Right lobe of liver (tissue), 6 donors: ENCODE results near the gene PGAP2. TPM values are rescaled to one million over a fixed set of nuclear protein-coding genes. Genes with fewer than 3 reads are reported as not detected.

Experiments
- ATAC-seq, 4 donors: fragments of 200-7000 bp; cut with Tn5 transposase; one replicate each; pipeline ENCODE4 v1.9.1; 2020; ENCODE audit warnings: mild to moderate bottlenecking in 4 of 4, moderate library complexity in 4 of 4
- DNase-seq, 3 donors: peaks; one replicate each; pipeline ENCODE4 v3.0.0-alpha.2; 2020
- H3K27ac ChIP-seq, 3 donors: fragments of 200-600 bp; one replicate each; pipeline ENCODE4 v1.8.0; 2022
- H3K27me3 ChIP-seq, 2 donors: fragments of 200-600 bp; one replicate each; pipeline ENCODE4 v1.8.0; 2022
- H3K36me3 ChIP-seq, 4 donors: fragments of 200-600 bp; sonication (generic) in 1 of 4; one replicate each; pipeline versions ENCODE4 v1.5.1 to v1.8.0; 2017 to 2022; ENCODE audit warnings: control low read depth in 1 of 4
- H3K4me1 ChIP-seq, 4 donors: fragments of 200-600 bp; sonication (generic) in 1 of 4; one replicate each; pipeline versions ENCODE4 v1.5.1 to v1.8.0; 2017 to 2022; ENCODE audit warnings: control low read depth in 1 of 4
- H3K4me3 ChIP-seq, 3 donors: fragments of 200-600 bp; one replicate each; pipeline ENCODE4 v1.8.0; 2022
- H3K9me3 ChIP-seq, 4 donors: fragments of 200-600 bp; sonication (generic) in 1 of 4; one replicate each; pipeline versions ENCODE4 v1.5.1 to v1.8.0; 2017 to 2022; ENCODE audit warnings: control low read depth in 1 of 4
- POLR2A ChIP-seq: fragments of 450-650 bp; IDR thresholded peaks from one replicate; pipeline ENCODE4 v1.6.1; 2017; ENCODE audit warnings: antibody characterized with exemption, mild to moderate bottlenecking
- WGBS: methylation state at CpG from one replicate; pipeline ENCODE4 v1.1.6; 2018; ENCODE audit warnings: low coverage, low lambda C conversion rate; ENCODE audit not compliant: insufficient coverage; ENCODE audit errors: missing lambda C conversion rate; 5-methylcytosine and 5-hydroxymethylcytosine counted together
- intact Hi-C, 2 donors: fragments of 100-400 bp; cut with DNase I; formaldehyde crosslinking; loops; one replicate each; pipeline versions ENCODE4 v1.11.2 to v1.14.1; 2022
- total RNA-seq, 6 experiments: library from RNA; depleted of rRNA in 2 of 6; stranded (reverse); fragments of >200 nt in 2 of 6; fragmentation: NEBNext Ultra II Directional in 3 of 6; extraction: Animal tissue kit (Norgen Biotek cat#: 25700) in 3 of 6; gene quantifications; one replicate each; pipeline versions ENCODE4 v1.1.0 to v1.2.4, GENCODE V29; 2016 to 2023
- TF ChIP-seq, protein P1 (sequence below), 4 donors: fragments of 200-600 bp in 3 of 4; fragments of 450-650 bp in 1 of 4; IDR thresholded peaks; one replicate each; pipeline versions ENCODE4 v1.5.1 to v1.8.0; 2016 to 2022; ENCODE audit warnings: antibody characterized with exemption in 4 of 4, mild to moderate bottlenecking in 2 of 4
- donor health status: DM: no; HTN: yes; CAD: no.
- donor health status: DM: no; HTN: no; CAD: no.
- donor health status: DM: no; HTN: no; CAD: no.
- donor health status: DM: no; HTN: yes; CAD: no.
- donor health status: DM: no; HTN: yes; CAD: no.

PGAP2 gene
- total RNA-seq, 6 experiments from 2014 or later, result 14.8 to 26.8 (median 17.9) TPM

DNA sequence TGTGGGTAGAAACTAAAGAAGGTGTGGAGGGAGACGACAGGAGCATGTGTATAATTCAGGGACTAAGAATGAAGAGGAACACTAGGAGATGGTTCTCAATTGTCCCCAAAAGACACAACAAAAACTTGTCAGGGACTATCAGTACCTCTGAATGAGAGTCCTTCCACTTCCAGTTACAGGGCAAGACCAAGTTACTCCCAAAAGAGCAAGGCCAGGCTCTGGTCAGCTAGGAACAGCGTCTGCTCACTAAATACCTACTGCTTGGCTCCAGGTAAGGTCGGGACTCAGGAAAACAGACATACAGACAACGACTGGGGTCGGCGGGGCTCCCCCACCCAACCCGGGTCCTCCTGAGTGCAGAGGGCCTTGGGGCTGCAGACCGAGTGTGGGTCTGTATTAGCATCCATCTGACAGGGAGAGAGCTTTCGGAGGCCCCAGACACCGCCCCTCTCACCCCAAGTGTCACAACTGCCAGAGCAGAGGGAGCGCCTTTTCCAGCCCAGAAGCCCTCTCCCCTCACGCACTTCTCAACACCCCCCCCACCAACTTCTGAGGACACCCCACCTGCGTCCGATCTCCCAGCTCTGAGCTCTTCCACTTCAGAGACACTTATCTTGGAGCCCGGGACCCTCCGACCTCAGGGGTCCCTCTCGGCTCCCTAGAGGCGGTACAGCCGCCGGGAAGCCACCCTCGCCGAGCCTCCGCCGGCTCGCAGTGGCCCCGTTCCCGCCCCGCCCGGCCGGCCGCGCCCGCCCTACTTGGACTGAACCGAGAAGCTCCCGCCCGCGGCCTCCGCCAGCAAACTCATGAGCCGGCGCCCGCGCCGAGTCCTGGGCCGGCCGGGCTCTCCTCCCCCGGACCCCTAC lies 31.9 kb downstream of the PGAP2 start:
- Histone ChIP-seq H3K27ac (peak overlapping the region; percentile 84 to 91 (median 86)), H3K36me3 (no peaks in the 10 kb centered on the region), H3K27me3 (no peaks in the 10 kb centered on the region), H3K4me3 (peak overlapping the region; percentile 80 to 96 (median 94)), H3K9me3 (no peaks in the 10 kb centered on the region), H3K4me1 (peaks cover 0 to 5% (median 2%) of the 10 kb centered on the region in 4 donors)
- 5% methylated on average over 8 of the region's 46 CpGs for WGBS
- TF ChIP-seq, protein P1, sequence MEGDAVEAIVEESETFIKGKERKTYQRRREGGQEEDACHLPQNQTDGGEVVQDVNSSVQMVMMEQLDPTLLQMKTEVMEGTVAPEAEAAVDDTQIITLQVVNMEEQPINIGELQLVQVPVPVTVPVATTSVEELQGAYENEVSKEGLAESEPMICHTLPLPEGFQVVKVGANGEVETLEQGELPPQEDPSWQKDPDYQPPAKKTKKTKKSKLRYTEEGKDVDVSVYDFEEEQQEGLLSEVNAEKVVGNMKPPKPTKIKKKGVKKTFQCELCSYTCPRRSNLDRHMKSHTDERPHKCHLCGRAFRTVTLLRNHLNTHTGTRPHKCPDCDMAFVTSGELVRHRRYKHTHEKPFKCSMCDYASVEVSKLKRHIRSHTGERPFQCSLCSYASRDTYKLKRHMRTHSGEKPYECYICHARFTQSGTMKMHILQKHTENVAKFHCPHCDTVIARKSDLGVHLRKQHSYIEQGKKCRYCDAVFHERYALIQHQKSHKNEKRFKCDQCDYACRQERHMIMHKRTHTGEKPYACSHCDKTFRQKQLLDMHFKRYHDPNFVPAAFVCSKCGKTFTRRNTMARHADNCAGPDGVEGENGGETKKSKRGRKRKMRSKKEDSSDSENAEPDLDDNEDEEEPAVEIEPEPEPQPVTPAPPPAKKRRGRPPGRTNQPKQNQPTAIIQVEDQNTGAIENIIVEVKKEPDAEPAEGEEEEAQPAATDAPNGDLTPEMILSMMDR (IDR thresholded peaks at IDR 0.05), result no peak
- no peak for TF ChIP-seq POLR2A
- DNase-seq (peak in 1 of 3 donors; percentile 52), ATAC-seq (peak in 2 of 4 donors; percentile 29 to 48)
- intact Hi-C loops, result no loop called here

DNA sequence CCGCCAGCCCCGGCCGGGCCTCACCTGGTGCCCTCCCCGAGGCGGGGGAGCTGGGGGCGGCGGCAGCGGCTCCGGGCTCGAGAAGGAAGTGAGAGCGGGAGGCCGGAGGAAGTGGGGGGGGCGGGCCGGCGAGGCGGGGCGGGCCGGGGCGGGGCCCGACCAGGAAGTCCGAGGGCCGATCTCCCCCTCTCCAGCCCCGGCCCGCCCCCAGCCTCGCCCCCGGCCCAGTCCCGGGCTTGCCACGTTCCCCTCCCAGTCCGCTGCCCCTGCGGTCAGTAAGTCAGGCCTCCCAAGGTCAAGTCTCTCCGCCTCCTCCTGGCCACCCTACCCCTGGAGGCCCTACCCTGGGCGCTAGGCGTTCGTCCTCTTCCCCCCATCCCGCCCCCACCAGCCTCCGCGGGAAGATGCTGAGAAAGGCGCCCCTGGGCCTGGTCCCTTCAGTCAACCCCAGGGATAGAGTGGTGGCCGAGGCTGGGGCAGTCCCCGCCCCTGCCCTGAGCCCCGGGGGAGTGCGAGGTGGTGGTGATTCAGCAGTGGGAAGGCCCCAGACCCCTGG lies 32.6 kb downstream of the PGAP2 start, which contains the start of gene RHOG:
RHOG (minus strand) TSS at position 90 of the 556 bp plus-strand sequence. CDS start 12,821 bp downstream, outside the sequence.
- no peaks in the 10 kb centered on the region for H3K9me3 ChIP-seq
- H3K4me3 ChIP-seq, result peak within 1 kb of the TSS; percentile 80 to 96 (median 94)
- H3K36me3 ChIP-seq, result no peaks in the 10 kb centered on the region
- no CpG with 5 or more reads among the region's 42 CpGs for WGBS
- peak; percentile 77 to 87 (median 80) for ATAC-seq
- DNase-seq, result peak; percentile 89 to 92 (median 91)
- peak; percentile 48 for TF ChIP-seq POLR2A
- TF ChIP-seq, protein P1 (IDR thresholded peaks at IDR 0.05), result no peak
- H3K27me3 ChIP-seq, result no peaks in the 10 kb centered on the region
- intact Hi-C loops, result no loop called here
- H3K4me1 ChIP-seq, result peaks cover 0 to 5% (median 2%) of the 10 kb centered on the region in 4 donors
- peak within 1 kb of the TSS; percentile 84 to 91 (median 86) for H3K27ac ChIP-seq

DNA sequence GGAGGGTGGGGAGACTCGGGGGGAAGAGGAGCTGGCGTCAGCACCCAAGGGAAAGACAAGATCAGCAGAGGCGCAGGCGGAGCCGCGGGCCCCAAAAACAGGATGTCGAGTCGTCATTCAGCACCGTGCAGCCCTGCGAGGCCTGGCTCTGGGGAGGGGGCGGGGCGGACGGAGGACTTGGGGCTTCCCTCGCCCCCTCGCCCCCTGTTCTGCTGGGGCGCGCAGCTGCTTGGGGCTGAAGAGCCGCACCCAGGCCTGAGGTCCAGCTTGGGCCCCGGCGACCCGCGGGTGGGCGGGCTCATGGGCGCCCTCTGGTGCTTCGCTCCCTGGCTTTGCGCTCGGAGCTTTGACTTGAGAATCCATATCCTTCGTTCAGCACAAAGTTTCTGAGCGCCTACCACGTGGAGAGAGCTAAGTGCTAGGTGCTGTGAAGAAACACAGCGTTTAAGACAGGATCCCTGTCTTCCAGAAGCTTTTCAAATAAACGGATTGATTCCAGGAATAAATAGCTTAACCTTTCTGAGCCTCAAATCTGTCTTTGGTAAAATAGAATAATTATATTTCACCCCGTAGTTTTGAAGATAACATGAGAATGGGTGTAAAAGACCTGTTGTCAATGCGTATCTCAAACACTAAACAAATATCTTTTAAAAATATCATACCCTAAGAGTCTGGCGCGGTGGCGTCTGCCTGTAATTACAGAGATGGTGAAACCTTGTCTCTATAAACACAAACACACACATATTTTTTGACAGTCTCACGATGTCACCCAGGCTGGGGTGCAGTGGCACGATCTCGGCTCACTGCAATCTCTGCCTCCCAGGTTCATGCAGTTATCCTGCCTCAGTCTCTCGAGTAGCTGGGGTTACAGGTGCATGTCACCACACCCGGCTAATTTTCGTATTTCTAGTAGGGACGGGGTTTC lies 33.3 kb downstream of the PGAP2 start:
- Histone ChIP-seq H3K4me1 (peaks cover 0 to 5% (median 2%) of the 10 kb centered on the region in 4 donors), H3K27me3 (no peaks in the 10 kb centered on the region), H3K4me3 (peak overlapping the region; percentile 80 to 96 (median 94)), H3K9me3 (no peaks in the 10 kb centered on the region), H3K36me3 (no peaks in the 10 kb centered on the region), H3K27ac (peak overlapping the region; percentile 84 to 91 (median 86))
- 44% methylated on average over 22 of the region's 44 CpGs for WGBS
- intact Hi-C loops, result no loop called here
- DNase-seq (peak; percentile 87 to 88 (median 88)), ATAC-seq (peak; percentile 77 to 82 (median 80))
- TF ChIP-seq, protein P1 (IDR thresholded peaks at IDR 0.05), result peak; percentile 64 to 89 (median 84)
- TF ChIP-seq POLR2A, result peak; percentile 53

DNA sequence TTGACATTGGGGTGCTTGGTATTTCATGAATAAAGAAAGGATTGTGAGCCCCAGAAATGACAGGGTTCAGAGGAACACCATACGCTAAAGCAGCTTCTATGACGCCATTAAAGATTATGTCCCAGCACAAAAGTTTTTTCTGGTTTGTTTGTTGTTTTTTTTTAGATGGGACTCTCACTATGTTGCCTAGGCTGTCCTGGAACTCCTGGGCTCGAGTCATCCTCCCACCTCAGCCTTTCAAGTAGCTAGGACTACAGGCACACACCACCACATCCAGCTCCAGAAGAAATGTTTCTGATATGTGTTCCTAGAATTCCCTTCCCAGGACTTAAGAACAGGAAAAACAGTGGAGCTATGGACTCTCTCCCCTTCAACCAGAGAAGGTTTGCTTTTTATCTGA lies 35.0 kb downstream of the PGAP2 start:
- Histone ChIP-seq H3K9me3 (no peaks in the 10 kb centered on the region), H3K27ac (no peak overlapping the region), H3K4me1 (peaks cover 0 to 8% (median 3%) of the 10 kb centered on the region in 4 donors), H3K27me3 (no peaks in the 10 kb centered on the region), H3K36me3 (no peaks in the 10 kb centered on the region), H3K4me3 (no peak overlapping the region)
- intact Hi-C loops, result no loop called here
- DNase-seq, result no peak
- WGBS, result 90% methylated on average over 3 of the region's 3 CpGs
- ATAC-seq, result no peak
- TF ChIP-seq, protein P1 (IDR thresholded peaks at IDR 0.05), result no peak
- no peak for TF ChIP-seq POLR2A
